ENCODE data around the gene PRXL2C.
A peak's percentile ranks its signal among the peaks of the same experiment; 100 is the strongest.

Gene PRXL2C

DNA sequence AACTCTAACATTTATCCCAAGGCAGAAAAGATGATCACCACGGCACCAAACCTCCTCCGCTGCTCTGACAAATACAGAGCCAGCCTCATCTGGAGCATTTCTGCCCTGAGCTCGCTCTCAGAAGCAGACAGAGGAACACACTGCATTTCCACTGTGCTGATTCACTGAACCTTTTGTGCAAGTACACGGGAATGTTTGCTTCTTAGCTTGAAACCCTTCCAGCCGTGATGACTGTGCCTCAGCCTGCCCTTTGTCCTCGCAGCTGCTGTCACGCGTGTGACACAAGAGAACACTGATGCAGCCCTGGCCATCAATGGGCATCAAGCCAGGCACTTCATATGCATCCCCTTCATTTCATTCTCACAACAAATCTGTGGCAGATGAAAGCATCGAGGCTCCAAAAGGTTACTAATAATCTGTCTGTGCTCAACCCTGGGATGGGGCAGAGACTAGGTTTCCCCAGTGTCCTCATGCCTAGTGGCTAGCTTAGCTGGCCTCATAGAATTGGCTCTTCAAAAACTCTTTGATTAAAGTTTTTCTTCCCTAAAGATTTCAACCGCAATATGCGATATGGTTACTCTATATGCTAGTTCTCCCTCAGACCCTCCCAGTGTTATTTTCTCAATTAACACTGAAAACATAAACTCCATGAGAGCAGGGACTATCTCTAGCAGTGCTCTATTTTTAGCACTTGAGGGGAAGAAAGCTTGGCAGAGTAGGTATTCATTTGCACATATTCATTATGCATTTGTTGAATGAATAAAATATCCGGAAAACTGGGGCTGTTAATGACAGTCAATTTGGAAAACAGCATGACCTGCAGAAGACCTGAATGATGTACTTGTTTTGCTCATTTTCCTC lies 42.8 kb downstream of the PRXL2C start:
- peak; percentile 91 for DNase-seq (ENCODE audit: low read depth)

DNA sequence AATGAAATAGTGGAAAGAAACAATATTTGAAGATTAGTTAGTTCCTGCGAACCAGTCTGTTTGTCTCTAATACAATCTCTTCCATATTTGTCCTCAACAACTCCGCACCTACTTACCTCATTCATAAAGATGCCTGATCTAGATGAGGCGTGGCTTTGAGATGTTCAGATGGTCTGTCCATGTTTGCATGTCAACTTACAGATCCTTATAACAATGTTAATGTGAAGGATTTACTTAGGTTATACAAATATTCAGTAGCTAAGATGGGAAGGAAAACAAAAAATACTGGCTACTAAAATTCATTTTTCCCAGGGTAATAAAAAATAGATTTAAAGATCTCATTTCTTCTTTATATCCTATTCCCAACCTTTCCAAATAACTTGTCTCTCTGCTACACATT lies 43.8 kb downstream of the PRXL2C start:
- no peak for DNase-seq (ENCODE audit: low read depth)

DNA sequence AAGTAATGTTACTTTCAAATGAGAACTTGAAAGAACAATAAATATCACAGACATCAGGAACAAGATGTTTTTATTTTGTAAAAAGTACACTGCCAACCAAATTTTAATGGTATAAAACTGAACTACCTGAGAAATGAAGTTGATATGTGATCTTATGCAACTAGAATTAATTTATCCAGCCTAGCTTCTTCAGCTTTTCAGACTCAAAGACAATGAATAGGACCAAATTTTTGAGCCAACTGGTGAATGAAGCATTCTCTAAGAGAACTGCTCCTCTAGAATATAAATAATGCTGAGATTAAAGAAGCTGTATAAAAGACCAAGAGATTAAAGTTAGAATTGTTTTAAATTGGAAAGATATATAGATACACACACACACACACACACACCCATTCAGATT lies 45.4 kb downstream of the PRXL2C start:
- DNase-seq (ENCODE audit: low read depth) = no peak

DNA sequence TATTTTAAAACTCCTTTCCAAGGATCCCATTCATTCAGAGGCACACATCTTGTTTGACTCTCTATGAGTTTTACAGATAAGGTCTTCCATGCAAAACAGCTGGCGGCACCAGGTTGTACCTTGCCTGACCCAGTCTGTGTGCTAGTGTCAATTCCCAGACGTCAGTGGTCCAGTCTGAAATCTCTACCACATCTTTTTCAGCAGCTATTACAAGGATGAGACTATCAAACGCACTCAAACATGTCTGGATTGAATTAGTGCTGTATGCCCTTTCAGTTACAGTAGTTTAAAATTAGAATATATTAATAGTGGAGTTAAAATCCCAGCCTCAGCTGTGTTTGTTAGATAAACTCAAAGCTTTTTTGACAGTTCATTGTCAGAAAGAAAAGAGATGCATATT lies 47.1 kb downstream of the PRXL2C start:
- no peak for DNase-seq (ENCODE audit: low read depth)

DNA sequence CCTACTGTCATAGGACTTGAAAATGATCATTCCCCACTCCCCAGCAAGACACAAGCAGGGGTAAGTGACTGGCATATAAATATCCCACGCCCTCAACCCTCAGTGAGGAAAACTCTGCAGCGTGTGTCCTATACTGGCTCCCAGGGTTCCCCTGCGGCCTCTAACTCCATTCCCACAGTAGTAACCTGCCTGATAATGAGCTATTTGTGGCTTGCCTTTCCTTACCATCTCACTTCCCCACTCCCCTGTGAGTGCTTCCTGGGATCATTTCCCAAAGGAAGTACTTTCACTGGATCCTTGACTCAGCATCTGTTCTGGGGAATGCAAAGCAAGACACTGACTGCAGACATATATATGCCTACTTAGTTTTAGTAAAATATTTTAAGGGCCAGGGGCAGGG lies 49.8 kb downstream of the PRXL2C start:
- DNase-seq (ENCODE audit: low read depth) = no peak

DNA sequence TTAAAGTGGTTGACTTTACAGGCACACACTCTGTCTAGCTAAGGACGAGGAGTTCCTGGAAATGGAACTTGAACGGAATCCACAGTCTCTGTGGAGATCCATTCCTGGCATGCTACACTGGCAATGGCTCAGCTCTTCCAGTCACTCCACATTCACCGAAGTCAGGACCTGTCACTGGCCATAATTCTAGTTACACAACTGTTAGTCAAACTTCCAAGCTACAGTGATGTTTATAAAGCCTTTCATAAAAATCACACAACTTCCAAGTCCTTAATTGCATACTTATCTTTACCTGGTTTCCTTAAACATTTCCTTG lies 51.2 kb downstream of the PRXL2C start:
- DNase-seq (ENCODE audit: low read depth) = no peak

DNA sequence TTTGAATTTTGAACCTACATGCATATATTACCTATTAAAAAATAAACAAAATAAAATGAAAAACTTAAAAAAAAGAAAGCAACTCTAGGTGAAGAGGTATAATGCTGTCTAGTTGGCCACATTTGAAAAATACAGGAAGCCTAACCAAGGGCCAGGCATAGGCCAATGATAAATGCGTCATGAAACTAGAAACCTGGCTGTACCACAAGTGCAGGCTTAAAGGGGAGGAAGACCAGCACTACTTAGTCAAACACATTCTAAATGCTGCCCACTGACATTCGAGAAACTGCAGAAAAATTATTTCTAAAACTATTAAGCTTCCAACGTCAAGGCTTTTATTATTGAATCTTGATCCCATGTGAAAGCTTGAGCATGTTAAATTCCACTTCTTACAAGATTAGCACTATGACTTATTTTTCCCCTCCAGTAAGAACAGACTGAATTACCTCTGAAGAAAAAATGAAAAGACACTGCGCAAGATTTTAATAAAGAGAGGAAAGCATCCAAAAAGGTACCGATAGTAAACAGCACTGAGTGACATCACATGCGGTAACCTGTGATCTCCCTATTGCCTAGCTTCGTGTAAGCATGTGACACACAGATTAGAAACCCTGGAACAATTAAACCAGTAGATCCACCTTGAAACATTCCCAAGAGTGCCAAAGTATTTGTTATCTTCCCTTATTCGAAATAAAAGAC lies 51.7 kb downstream of the PRXL2C start:
- no peak for DNase-seq (ENCODE audit: low read depth)

DNA sequence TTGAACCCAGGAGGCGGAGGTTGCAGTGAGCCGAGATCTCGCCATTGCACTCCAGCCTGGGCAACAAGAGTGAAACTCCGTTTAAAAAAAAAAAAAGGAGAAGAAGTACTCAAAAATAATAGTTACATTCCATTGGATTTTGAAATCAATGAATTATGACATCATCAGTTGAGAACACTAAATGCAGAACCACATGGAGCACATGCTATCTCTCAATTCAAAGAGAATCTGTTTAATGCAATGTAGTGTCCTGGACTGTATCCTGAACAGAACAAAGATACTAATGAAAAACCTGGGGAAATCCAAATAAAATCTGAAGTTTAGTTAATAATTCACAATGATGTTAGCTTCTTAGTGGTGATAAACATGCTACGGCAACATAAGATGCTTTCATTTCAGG lies 55.8 kb downstream of the PRXL2C start:
- no peak for DNase-seq (ENCODE audit: low read depth)

DNA sequence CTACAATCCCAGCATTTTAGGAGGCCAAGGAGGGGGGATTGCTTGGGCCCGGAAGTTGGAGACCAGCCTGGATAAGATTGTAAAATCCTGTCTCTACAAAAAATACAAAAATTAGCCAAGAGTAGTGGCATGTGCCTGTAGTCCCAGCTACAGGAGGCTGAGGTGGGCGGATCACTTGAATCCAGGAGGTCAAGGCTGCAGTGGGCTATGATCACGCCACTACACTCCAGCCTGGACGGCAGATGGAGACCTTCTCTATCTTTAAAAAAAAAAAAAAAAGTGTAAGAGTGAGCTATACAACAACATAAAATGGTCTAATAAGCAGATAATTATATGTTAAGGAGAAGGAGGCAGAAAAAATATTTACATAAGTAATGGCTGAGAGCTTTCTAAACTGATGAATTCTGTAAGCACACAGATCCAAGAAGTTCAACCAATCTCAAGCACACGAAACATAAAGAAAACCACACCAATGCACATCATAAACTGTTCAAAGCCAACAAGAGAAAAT lies 58.5 kb downstream of the PRXL2C start:
- DNase-seq (ENCODE audit: low read depth) = no peak

Data from ELR (cell line).